Stimulated activated CD4-positive, alpha-beta T cell treated with anti-CD3 and anti-CD28 coated beads, Interleukin-15, amount 100 ng/mL, for 48 hours (primary cell): Measurements from ENCODE around the gene C19orf67.
A peak's percentile ranks its signal among the peaks of the same experiment; 100 is the strongest.
"Not testable (repeated sequence)": the region's sequence is repeated elsewhere in the genome, so short reads cannot be mapped to it uniquely, and the experiment has no call there.

ENCODE experiments used
- DNase-seq, 2 donors: peaks; one replicate each; pipeline ENCODE4 v3.0.0-alpha.2; 2020; ENCODE audit warnings: low read depth in 2 of 2

C19orf67 gene

GRCh38 chr19:14056741-14057356, 28.7 kb downstream of the C19orf67 start:
- DNase-seq = no peak

GRCh38 chr19:14056069-14056666, 29.4 kb downstream of the C19orf67 start:
- DNase-seq = no peak

- no peak for DNase-seq
Measured at GRCh38 chr19:14055396-14055795, 30.2 kb downstream of the C19orf67 start.

GRCh38 chr19:14054721-14055120, 30.9 kb downstream of the C19orf67 start:
- DNase-seq = no peak

- DNase-seq = no peak
Measured at GRCh38 chr19:14054099-14054498, 31.5 kb downstream of the C19orf67 start.

- no peak for DNase-seq
Measured at GRCh38 chr19:14053500-14053899, 32.1 kb downstream of the C19orf67 start.

GRCh38 chr19:14053032-14053431, 32.6 kb downstream of the C19orf67 start:
- no peak for DNase-seq

GRCh38 chr19:14052470-14052869, 33.1 kb downstream of the C19orf67 start:
- DNase-seq = no peak

GRCh38 chr19:14051980-14052379, 33.6 kb downstream of the C19orf67 start:
- DNase-seq = no peak

- DNase-seq = not testable (repeated sequence)
Measured at GRCh38 chr19:14050961-14051360, 34.6 kb downstream of the C19orf67 start.

- DNase-seq = no peak
Measured at GRCh38 chr19:14050512-14050911, 35.1 kb downstream of the C19orf67 start.

GRCh38 chr19:14048443-14049153, 37.0 kb downstream of the C19orf67 start:
- peak; percentile 44 to 67 for DNase-seq

GRCh38 chr19:14047866-14048265, 37.7 kb downstream of the C19orf67 start:
- DNase-seq = not testable (repeated sequence)

- not testable (repeated sequence) for DNase-seq
Measured at GRCh38 chr19:14042659-14043608, 42.6 kb downstream of the C19orf67 start.

GRCh38 chr19:14039181-14039580, 46.4 kb downstream of the C19orf67 start:
- no peak for DNase-seq

- DNase-seq = no peak
Measured at GRCh38 chr19:14035706-14036105, 49.9 kb downstream of the C19orf67 start.

- not testable (repeated sequence) for DNase-seq
Measured at GRCh38 chr19:14035159-14035558, 50.4 kb downstream of the C19orf67 start.

GRCh38 chr19:14033946-14034345, 51.6 kb downstream of the C19orf67 start:
- no peak for DNase-seq

GRCh38 chr19:14031719-14032480, 53.7 kb downstream of the C19orf67 start, which contains the start of gene IL27RA:
Gene IL27RA (plus strand): TSS chr19:14031762. CDS start chr19:14031873, 111 bp downstream.
- DNase-seq = peak; percentile 46 to 63
